HG03558 (cell line): ENCODE data around the gene DYNC1LI2.

ENCODE experiments used
- ATAC-seq: cut with Tn5 transposase; IDR thresholded peaks from one replicate; pipeline ENCODE4 v1.9.1; 2021; ENCODE audit warnings: moderate number of reproducible peaks; ENCODE audit not compliant: unreplicated experiment; ENCODE audit errors: extremely low read depth

The DYNC1LI2 gene

GRCh38 chr16:66741169-66741900, 10.1 kb downstream of the DYNC1LI2 start:
- ATAC-seq: no peak

GRCh38 chr16:66740533-66740932, 10.9 kb downstream of the DYNC1LI2 start:
- ATAC-seq: no peak

GRCh38 chr16:66740010-66740409, 11.4 kb downstream of the DYNC1LI2 start:
- no peak for ATAC-seq

- no peak for ATAC-seq
These were observed 15.5 kb downstream of the DYNC1LI2 start for GRCh38 chr16:66735891-66736290.

GRCh38 chr16:66731101-66731500, 20.3 kb downstream of the DYNC1LI2 start:
- no peak for ATAC-seq

GRCh38 chr16:66728804-66729203, 22.6 kb downstream of the DYNC1LI2 start:
- no peak for ATAC-seq

- no peak for ATAC-seq
These were observed 23.2 kb downstream of the DYNC1LI2 start for GRCh38 chr16:66728117-66728787.

- ATAC-seq: no peak
These were observed 30.6 kb downstream of the DYNC1LI2 start for GRCh38 chr16:66720766-66721165.

- ATAC-seq: no peak
These were observed 32.2 kb downstream of the DYNC1LI2 start for GRCh38 chr16:66719246-66719645.

- ATAC-seq: no peak
These were observed 33.6 kb downstream of the DYNC1LI2 start for GRCh38 chr16:66717776-66718175.

- no peak for ATAC-seq
These were observed 34.2 kb downstream of the DYNC1LI2 start for GRCh38 chr16:66717112-66717675.

GRCh38 chr16:66714654-66715307, 36.6 kb downstream of the DYNC1LI2 start:
- ATAC-seq: no peak

GRCh38 chr16:66714062-66714461, 37.3 kb downstream of the DYNC1LI2 start:
- ATAC-seq: no peak

GRCh38 chr16:66713076-66713475, 38.3 kb downstream of the DYNC1LI2 start:
- ATAC-seq: no peak

GRCh38 chr16:66712512-66712911, 38.9 kb downstream of the DYNC1LI2 start:
- ATAC-seq: no peak

- ATAC-seq: no peak
These were observed 39.8 kb downstream of the DYNC1LI2 start for GRCh38 chr16:66711581-66711980.

- ATAC-seq: no peak
These were observed 44.9 kb downstream of the DYNC1LI2 start for GRCh38 chr16:66706506-66706880.

- ATAC-seq: no peak
These were observed 45.5 kb downstream of the DYNC1LI2 start for GRCh38 chr16:66705790-66706505.

- no peak for ATAC-seq
These were observed 47.8 kb downstream of the DYNC1LI2 start for GRCh38 chr16:66703406-66704215.

- ATAC-seq: no peak
These were observed 49.9 kb downstream of the DYNC1LI2 start for GRCh38 chr16:66701516-66701915.
